HepG2 (cell line): ENCODE results near the gene GSTA5. TPM values are rescaled to one million over a fixed set of nuclear protein-coding genes. Genes with fewer than 3 reads are reported as not detected.

ENCODE experiments used
- GPN1 ChIP-seq: sonication (generic); formaldehyde crosslinking; IDR thresholded peaks from 2 replicates; pipeline ENCODE4 v1.5.1; 2020; ENCODE audit warnings: missing genetic modification reagents, borderline replicate concordance
- HOXA5 ChIP-seq: sonication (generic); formaldehyde crosslinking; IDR thresholded peaks from 2 replicates; pipeline ENCODE4 v1.4.0; 2020; ENCODE audit warnings: missing genetic modification reagents
- KLF13 ChIP-seq: sonication (generic); formaldehyde crosslinking; IDR thresholded peaks from 2 replicates; pipeline ENCODE4 v1.4.0; 2020; ENCODE audit warnings: mild to moderate bottlenecking, missing genetic modification reagents
- PAWR ChIP-seq: sonication (generic); formaldehyde crosslinking; IDR thresholded peaks from 2 replicates; pipeline ENCODE4 v1.4.0; 2020; ENCODE audit warnings: missing genetic modification reagents, mild to moderate bottlenecking, borderline replicate concordance
- SAP130 ChIP-seq: IDR thresholded peaks from 2 replicates; pipeline ENCODE4 v1.6.1; 2016; ENCODE audit warnings: low read depth
- STAG1 ChIP-seq: sonication (generic); formaldehyde crosslinking; IDR thresholded peaks from 2 replicates; pipeline ENCODE4 v1.4.0; 2020; ENCODE audit warnings: missing genetic modification reagents
- ZMAT5 ChIP-seq: sonication (generic); formaldehyde crosslinking; IDR thresholded peaks from 2 replicates; pipeline ENCODE4 v1.5.0; 2020; ENCODE audit warnings: mild to moderate bottlenecking, low read depth, missing genetic modification reagents, borderline replicate concordance
- ZSCAN22 ChIP-seq: sonication (generic); formaldehyde crosslinking; IDR thresholded peaks from 2 replicates; pipeline ENCODE4 v1.4.0; 2020; ENCODE audit warnings: mild to moderate bottlenecking, missing genetic modification reagents
- polyA plus RNA-seq, 8 experiments: library from polyadenylated mRNA; depleted of rRNA in 3 of 8; stranded (reverse) in 7 of 8; unstranded in 1 of 8; fragments of >200 nt; fragmentation: Illumina TruSeq in 4 of 8; extraction: Trizol in 4 of 8; gene quantifications; 2 replicates each; pipeline versions ENCODE4 v1.2.1 to v1.2.3, GENCODE V29; 2011 to 2016; ENCODE audit warnings: low read depth in 4 of 8, missing spikeins in 1 of 8, mixed read lengths in 1 of 8; ENCODE audit not compliant: insufficient read depth in 1 of 8
- total RNA-seq, 5 experiments: library from RNA; depleted of rRNA; stranded (reverse); fragments of >200 nt; fragmentation: Illumina TruSeq; extraction: Trizol; gene quantifications; 2 replicates each; pipeline ENCODE4 v1.2.3, GENCODE V29; 2016; ENCODE audit warnings: low read depth in 1 of 5
- TF ChIP-seq, protein P1 (sequence below): sonication (generic); formaldehyde crosslinking; IDR thresholded peaks from 2 replicates; pipeline ENCODE4 v1.4.0; 2020; ENCODE audit warnings: missing genetic modification reagents
- TF ChIP-seq, protein P2 (sequence below): sonication (generic); formaldehyde crosslinking; IDR thresholded peaks from 2 replicates; pipeline ENCODE4 v1.4.0; 2020; ENCODE audit warnings: mild to moderate bottlenecking, missing genetic modification reagents
- TF ChIP-seq, protein P3 (sequence below): sonication (generic); formaldehyde crosslinking; IDR thresholded peaks from 2 replicates; pipeline ENCODE4 v1.8.1; 2023; ENCODE audit warnings: mild to moderate bottlenecking, missing genetic modification reagents
- TF ChIP-seq, protein P4 (sequence below): sonication (generic); formaldehyde crosslinking; IDR thresholded peaks from 2 replicates; pipeline ENCODE4 v1.5.1; 2020; ENCODE audit warnings: missing genetic modification reagents, mild to moderate bottlenecking, borderline replicate concordance

Gene GSTA5
- total and polyA plus RNA-seq, 2 of the 13 experiments (the other 11 are each of a cell fraction or from before 2014, with no cell fraction given), result not detected

GRCh38 chr6:52877786-52878185, 37.2 kb upstream of the GSTA5 start (continued):
- TF ChIP-seq, protein P1, sequence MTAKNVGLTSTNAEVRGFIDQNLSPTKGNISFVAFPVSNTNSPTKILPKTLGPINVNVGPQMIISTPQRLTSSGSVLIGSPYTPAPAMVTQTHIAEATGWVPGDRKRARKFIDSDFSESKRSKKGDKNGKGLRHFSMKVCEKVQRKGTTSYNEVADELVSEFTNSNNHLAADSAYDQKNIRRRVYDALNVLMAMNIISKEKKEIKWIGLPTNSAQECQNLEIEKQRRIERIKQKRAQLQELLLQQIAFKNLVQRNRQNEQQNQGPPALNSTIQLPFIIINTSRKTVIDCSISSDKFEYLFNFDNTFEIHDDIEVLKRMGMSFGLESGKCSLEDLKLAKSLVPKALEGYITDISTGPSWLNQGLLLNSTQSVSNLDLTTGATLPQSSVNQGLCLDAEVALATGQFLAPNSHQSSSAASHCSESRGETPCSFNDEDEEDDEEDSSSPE (CRISPR knock-in tag), result no peak
- no peak for TF ChIP-seq PAWR (CRISPR knock-in tag)
- no peak for TF ChIP-seq ZSCAN22 (CRISPR knock-in tag)
- TF ChIP-seq, protein P2, sequence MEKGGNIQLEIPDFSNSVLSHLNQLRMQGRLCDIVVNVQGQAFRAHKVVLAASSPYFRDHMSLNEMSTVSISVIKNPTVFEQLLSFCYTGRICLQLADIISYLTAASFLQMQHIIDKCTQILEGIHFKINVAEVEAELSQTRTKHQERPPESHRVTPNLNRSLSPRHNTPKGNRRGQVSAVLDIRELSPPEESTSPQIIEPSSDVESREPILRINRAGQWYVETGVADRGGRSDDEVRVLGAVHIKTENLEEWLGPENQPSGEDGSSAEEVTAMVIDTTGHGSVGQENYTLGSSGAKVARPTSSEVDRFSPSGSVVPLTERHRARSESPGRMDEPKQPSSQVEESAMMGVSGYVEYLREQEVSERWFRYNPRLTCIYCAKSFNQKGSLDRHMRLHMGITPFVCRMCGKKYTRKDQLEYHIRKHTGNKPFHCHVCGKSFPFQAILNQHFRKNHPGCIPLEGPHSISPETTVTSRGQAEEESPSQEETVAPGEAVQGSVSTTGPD, result no peak
- no peak for TF ChIP-seq GPN1
- TF ChIP-seq, protein P3, sequence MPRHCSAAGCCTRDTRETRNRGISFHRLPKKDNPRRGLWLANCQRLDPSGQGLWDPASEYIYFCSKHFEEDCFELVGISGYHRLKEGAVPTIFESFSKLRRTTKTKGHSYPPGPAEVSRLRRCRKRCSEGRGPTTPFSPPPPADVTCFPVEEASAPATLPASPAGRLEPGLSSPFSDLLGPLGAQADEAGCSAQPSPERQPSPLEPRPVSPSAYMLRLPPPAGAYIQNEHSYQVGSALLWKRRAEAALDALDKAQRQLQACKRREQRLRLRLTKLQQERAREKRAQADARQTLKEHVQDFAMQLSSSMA, result no peak
- no peak for TF ChIP-seq KLF13 (CRISPR knock-in tag)
- TF ChIP-seq HOXA5 (CRISPR knock-in tag), result no peak
- TF ChIP-seq, protein P4, sequence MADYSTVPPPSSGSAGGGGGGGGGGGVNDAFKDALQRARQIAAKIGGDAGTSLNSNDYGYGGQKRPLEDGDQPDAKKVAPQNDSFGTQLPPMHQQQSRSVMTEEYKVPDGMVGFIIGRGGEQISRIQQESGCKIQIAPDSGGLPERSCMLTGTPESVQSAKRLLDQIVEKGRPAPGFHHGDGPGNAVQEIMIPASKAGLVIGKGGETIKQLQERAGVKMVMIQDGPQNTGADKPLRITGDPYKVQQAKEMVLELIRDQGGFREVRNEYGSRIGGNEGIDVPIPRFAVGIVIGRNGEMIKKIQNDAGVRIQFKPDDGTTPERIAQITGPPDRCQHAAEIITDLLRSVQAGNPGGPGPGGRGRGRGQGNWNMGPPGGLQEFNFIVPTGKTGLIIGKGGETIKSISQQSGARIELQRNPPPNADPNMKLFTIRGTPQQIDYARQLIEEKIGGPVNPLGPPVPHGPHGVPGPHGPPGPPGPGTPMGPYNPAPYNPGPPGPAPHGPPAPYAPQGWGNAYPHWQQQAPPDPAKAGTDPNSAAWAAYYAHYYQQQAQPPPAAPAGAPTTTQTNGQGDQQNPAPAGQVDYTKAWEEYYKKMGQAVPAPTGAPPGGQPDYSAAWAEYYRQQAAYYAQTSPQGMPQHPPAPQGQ (CRISPR knock-in tag), result no peak
- no peak for TF ChIP-seq SAP130 (CRISPR knock-in tag)
- no peak for TF ChIP-seq ZMAT5 (CRISPR knock-in tag)
- no peak for TF ChIP-seq STAG1 (CRISPR knock-in tag)
